HG02852 (cell line): ENCODE data around the gene DARS1.
A peak's percentile ranks its signal among the peaks of the same experiment; 100 is the strongest.

Experiments used
- ATAC-seq: cut with Tn5 transposase; IDR thresholded peaks from one replicate; pipeline ENCODE4 v1.9.1; 2021; ENCODE audit warnings: mild to moderate bottlenecking, moderate library complexity; ENCODE audit not compliant: unreplicated experiment

The DARS1 gene

GRCh38 chr2:136016836-136017235 lies 31.4 kb upstream of the DARS1 start:
- no peak for ATAC-seq

- no peak for ATAC-seq
Observed at GRCh38 chr2:136016427-136016826, 31.0 kb upstream of the DARS1 start.

- no peak for ATAC-seq
Observed at GRCh38 chr2:136015699-136016098, 30.3 kb upstream of the DARS1 start.

- no peak for ATAC-seq
Observed at GRCh38 chr2:136014411-136014810, 29.0 kb upstream of the DARS1 start.

GRCh38 chr2:136013955-136014354 lies 28.5 kb upstream of the DARS1 start:
- no peak for ATAC-seq

GRCh38 chr2:136013136-136013685 lies 27.8 kb upstream of the DARS1 start:
- no peak for ATAC-seq

- no peak for ATAC-seq
Observed at GRCh38 chr2:136012315-136012714, 26.9 kb upstream of the DARS1 start.

- ATAC-seq, result no peak
Observed at GRCh38 chr2:136010126-136010525, 24.7 kb upstream of the DARS1 start.

GRCh38 chr2:136008205-136008865 lies 22.9 kb upstream of the DARS1 start:
- ATAC-seq, result no peak

GRCh38 chr2:136006658-136007057 lies 21.2 kb upstream of the DARS1 start:
- ATAC-seq, result no peak

- peak; percentile 79 for ATAC-seq
Observed at GRCh38 chr2:136005462-136006196, 20.2 kb upstream of the DARS1 start.

GRCh38 chr2:136004965-136005364 lies 19.5 kb upstream of the DARS1 start:
- no peak for ATAC-seq

GRCh38 chr2:136001131-136001530 lies 15.7 kb upstream of the DARS1 start:
- no peak for ATAC-seq

- peak; percentile 85 for ATAC-seq
Observed at GRCh38 chr2:136000502-136000901, 15.1 kb upstream of the DARS1 start.

- no peak for ATAC-seq
Observed at GRCh38 chr2:135999899-136000298, 14.5 kb upstream of the DARS1 start.

- ATAC-seq, result no peak
Observed at GRCh38 chr2:135998879-135999278, 13.5 kb upstream of the DARS1 start.

GRCh38 chr2:135997380-135997779 lies 12.0 kb upstream of the DARS1 start:
- ATAC-seq, result no peak

- no peak for ATAC-seq
Observed at GRCh38 chr2:135996304-135996703, 10.9 kb upstream of the DARS1 start.

- ATAC-seq, result no peak
Observed at GRCh38 chr2:135994281-135994680, 8.9 kb upstream of the DARS1 start.

GRCh38 chr2:135993421-135993820 lies 8.0 kb upstream of the DARS1 start:
- no peak for ATAC-seq

- ATAC-seq, result no peak
Observed at GRCh38 chr2:135991861-135992260, 6.4 kb upstream of the DARS1 start.

GRCh38 chr2:135987441-135987840 lies 2.0 kb upstream of the DARS1 start:
- no peak for ATAC-seq
